ENCODE data around the gene DDX46.
A peak's percentile ranks its signal among the peaks of the same experiment; 100 is the strongest.
"Not testable (repeated sequence)": the region's sequence is repeated elsewhere in the genome, so short reads cannot be mapped to it uniquely, and the experiment has no call there.

Gene DDX46

DNA sequence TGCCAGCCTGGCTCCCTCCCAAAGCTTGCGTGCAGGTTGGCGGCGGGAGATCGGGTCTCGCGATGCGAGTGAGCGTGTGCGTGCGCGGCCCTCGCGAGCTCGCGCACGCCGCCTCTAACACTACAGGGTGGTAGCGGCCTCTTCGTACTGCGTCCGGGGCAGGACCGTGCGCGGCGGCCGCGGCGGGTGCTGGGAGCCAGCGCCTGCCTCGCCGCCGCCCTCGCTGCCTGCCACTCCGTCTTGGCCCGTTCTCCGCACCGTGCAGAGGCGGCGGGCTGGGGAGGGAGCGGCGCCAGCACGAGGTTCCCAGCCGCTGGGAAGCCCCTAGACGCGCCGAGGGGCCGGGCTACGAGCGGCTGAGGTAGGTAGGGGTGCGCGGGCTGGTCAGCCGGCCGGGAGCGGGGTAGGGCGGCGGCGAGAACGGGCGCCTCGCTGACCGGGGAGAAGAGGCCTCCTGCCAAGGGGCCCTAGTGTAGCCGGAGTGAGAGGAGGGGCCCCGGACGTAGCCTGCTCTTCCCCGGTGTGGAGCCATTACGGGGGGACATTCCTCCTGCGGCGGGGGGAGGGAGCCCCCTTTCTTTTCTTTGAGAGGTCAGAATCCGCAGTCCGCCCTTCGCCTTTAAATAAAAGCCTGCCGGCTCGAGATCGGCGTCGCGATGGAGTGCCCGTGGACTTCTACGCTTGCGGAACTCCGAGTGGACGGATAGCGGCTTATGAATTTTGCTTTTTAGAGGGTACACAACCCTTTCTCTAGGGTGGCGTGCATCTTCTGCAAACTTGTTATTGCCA is 87.5 kb downstream of the DDX46 start, which contains the start of gene C5orf24:
Gene C5orf24, plus strand, starts transcription at position 117 of the 789 bp plus-strand sequence. CDS start 8,933 bp downstream, outside the sequence.
- peak; percentile 93 to 97 for DNase-seq
- peak within 1 kb of the TSS; percentile 73 to 83 for H3K4me3 ChIP-seq
- no peaks in the 10 kb centered on the region for H3K27me3 ChIP-seq
- peak within 1 kb of the TSS; percentile 95 to 96 for H3K27ac ChIP-seq
- intact Hi-C loops (cut with DNase I; ENCODE audit: low total_unique reads): loop anchor here (5.0 kb wide), 1 partner anchor 56 kb away; no protein-coding TSS in a partner anchor
- no peaks in the 10 kb centered on the region for H3K9me3 ChIP-seq
- TF ChIP-seq, protein P1, sequence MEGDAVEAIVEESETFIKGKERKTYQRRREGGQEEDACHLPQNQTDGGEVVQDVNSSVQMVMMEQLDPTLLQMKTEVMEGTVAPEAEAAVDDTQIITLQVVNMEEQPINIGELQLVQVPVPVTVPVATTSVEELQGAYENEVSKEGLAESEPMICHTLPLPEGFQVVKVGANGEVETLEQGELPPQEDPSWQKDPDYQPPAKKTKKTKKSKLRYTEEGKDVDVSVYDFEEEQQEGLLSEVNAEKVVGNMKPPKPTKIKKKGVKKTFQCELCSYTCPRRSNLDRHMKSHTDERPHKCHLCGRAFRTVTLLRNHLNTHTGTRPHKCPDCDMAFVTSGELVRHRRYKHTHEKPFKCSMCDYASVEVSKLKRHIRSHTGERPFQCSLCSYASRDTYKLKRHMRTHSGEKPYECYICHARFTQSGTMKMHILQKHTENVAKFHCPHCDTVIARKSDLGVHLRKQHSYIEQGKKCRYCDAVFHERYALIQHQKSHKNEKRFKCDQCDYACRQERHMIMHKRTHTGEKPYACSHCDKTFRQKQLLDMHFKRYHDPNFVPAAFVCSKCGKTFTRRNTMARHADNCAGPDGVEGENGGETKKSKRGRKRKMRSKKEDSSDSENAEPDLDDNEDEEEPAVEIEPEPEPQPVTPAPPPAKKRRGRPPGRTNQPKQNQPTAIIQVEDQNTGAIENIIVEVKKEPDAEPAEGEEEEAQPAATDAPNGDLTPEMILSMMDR (IDR thresholded peaks at IDR 0.05): no peak
- H3K4me1 ChIP-seq: peaks cover 0 to 47% (median 34%) of the 10 kb centered on the region in 4 donors
- H3K36me3 ChIP-seq: peaks cover 0 to 6% (median 6%) of the 10 kb centered on the region in 3 donors

DNA sequence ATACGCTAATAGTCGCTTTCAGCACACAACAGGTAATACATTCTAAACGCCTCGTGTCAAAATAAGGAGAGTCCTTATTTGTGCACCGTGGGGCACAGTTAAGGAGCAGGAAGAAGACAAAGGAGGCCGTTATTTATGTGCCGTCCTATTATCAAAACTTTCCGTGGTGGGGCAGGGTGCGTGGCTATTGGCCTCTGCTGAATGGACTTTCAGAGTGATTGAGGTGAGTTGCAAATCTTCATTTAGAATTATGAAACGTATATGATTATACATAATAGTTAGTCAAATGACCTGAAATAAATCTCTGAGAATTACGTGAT is 88.0 kb downstream of the DDX46 start:
- intact Hi-C loops (cut with DNase I; ENCODE audit: low total_unique reads): loop anchor here (5.0 kb wide), 1 partner anchor 56 kb away; no protein-coding TSS in a partner anchor
- Histone ChIP-seq H3K9me3 (no peaks in the 10 kb centered on the region), H3K4me1 (peaks cover 0 to 52% (median 38%) of the 10 kb centered on the region in 4 donors), H3K27me3 (no peaks in the 10 kb centered on the region), H3K27ac (peak overlapping the region; percentile 95 to 96), H3K36me3 (peaks cover 0 to 6% (median 6%) of the 10 kb centered on the region in 3 donors), H3K4me3 (peak overlapping the region; percentile 73 to 83)
- TF ChIP-seq, protein P1 (IDR thresholded peaks at IDR 0.05): no peak
- DNase-seq: no peak

DNA sequence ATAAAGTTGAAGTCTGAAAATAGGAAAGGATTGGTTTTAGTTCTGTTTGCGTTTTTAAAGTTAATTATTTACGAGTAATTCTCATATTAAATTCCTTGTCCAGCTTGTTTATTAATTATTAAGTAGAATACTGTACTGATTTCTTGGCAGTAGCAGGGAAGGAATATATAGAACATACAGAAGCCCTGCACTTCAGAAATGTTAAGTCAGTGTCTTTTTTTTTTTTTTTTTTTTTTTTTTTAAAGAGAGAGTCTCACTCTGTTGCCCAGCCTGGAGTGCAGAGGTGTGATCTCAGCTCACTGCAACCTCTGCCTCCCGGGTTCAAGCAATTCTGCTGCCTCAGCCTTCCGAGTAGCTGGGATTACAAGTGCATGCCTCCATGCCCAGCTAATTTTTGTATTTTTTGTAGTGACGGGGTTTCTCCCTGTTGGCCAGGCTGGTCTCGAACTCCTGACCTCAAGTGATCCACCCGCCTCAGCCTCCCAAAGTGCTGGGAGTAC is 90.9 kb downstream of the DDX46 start:
- intact Hi-C loops (cut with DNase I; ENCODE audit: low total_unique reads): loop anchor here (5.0 kb wide), 1 partner anchor 53 kb away; no protein-coding TSS in a partner anchor
- peaks cover 7 to 19% (median 10%) of the 10 kb centered on the region in 3 donors for H3K36me3 ChIP-seq

DNA sequence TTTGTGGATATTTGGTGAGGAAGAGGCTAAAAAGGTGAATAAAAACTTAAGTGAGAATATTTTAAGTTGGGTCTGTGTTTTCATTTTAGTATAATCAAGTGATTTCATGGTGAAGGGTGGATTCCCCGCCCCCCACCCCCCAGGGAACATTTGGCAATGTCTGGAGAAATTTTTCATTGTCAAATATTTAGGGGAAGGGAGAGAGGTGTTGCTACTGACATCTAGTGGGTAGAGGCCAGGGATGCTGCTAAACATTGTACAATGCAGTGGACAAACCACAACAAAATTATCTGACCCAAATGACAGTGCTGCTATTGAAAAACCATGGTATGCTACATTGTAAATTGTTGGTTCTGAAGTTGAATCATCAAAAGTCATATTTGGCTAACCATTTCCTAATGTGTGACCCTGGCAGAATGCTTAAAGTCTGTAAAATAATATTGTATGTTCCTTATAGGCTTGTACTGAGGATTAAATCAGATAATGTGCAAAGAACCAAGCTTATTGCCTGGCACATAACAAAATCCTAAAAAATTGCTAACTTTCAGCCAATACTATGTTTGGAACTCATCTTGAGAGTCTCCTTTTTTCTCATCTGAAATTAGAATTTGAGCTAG is 92.8 kb downstream of the DDX46 start:
- TF ChIP-seq, protein P1 (IDR thresholded peaks at IDR 0.05): peak in 1 of 2 experiments; percentile 31
- Histone ChIP-seq H3K27me3 (no peaks in the 10 kb centered on the region), H3K36me3 (peaks cover 20 to 38% (median 25%) of the 10 kb centered on the region in 3 donors), H3K9me3 (no peaks in the 10 kb centered on the region), H3K27ac (peak overlapping the region in 1 of 2 donors; percentile 48), H3K4me3 (no peak overlapping the region), H3K4me1 (peaks cover 0 to 67% (median 37%) of the 10 kb centered on the region in 4 donors)
- no peak for DNase-seq
- intact Hi-C loops (cut with DNase I; ENCODE audit: low total_unique reads): no loop called here

More for the DNA sequence above, 90.9 kb downstream of the DDX46 start:
- H3K4me3 ChIP-seq, H3K27ac ChIP-seq, H3K27me3 ChIP-seq, DNase-seq, H3K9me3 ChIP-seq: not testable (repeated sequence)
- peaks cover 0 to 68% (median 39%) of the 10 kb centered on the region in 4 donors for H3K4me1 ChIP-seq

DNA sequence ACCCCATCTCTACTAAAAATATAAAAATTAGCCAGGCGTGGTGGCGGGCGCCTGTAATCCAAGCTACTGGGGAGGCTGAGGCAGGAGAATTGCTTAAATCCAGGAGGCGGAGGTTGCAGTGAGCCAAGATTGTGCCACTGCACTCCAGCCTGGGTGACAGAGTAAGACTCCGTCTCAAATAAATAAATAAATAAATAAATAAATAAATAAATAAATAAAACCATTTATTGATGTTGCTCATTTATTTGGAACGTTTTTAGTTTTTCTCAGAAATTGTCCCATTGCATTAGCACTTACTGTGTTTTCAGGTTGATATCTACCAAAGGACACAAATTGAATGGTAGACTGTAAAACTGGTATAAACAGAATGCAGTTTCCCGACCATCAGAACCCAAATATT is 97.9 kb downstream of the DDX46 start:
- intact Hi-C loops (cut with DNase I; ENCODE audit: low total_unique reads); H3K27me3 ChIP-seq; H3K9me3 ChIP-seq; H3K4me3 ChIP-seq; H3K27ac ChIP-seq; DNase-seq: not testable (repeated sequence)
- peaks cover 43 to 72% (median 67%) of the 10 kb centered on the region in 3 donors for H3K36me3 ChIP-seq
- H3K4me1 ChIP-seq: peaks cover 0 to 34% (median 7%) of the 10 kb centered on the region in 4 donors

DNA sequence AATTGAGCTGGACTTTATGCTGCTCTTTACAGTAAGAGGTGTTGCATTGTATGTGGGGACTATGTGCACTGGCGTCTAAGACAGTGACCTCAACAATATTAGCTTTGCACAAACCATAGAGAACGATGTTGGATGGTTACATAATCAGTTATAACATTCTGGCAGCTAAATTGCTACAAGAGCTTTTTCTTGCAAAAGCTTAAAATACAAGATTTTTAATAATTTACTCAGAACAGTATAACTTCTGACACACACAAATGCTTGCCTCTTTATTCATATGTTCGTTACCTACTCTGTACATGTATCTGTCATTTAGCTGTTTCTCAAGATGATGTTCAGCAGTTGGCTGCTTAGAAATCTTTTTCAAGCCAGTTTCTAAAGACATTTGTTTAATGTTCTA is 98.8 kb downstream of the DDX46 start:
- intact Hi-C loops (cut with DNase I; ENCODE audit: low total_unique reads): no loop called here
- H3K4me3 ChIP-seq: no peak overlapping the region
- TF ChIP-seq, protein P1 (IDR thresholded peaks at IDR 0.05): no peak
- no peak overlapping the region for H3K27ac ChIP-seq
- H3K27me3 ChIP-seq: no peaks in the 10 kb centered on the region
- peaks cover 43 to 74% (median 71%) of the 10 kb centered on the region in 3 donors for H3K36me3 ChIP-seq
- peaks cover 0 to 28% (median 5%) of the 10 kb centered on the region in 4 donors for H3K4me1 ChIP-seq
- no peak for DNase-seq
- H3K9me3 ChIP-seq: no peaks in the 10 kb centered on the region

Data from tibial artery (tissue), 4 donors.